HEK293 (cell line): ENCODE data around the gene FGFR3.

Experiments
- CTCF ChIA-PET: fragments of 350-600 bp; formaldehyde crosslinking; extraction: SDS; loops from one replicate; lab custom pipeline; 2021; ENCODE audit warnings: antibody characterized with exemption; lab: Yijun Ruan, JAX
- POLR2A ChIA-PET: fragments of 300-600 bp; formaldehyde crosslinking; extraction: SDS; loops from one replicate; lab custom pipeline; 2020; ENCODE audit warnings: antibody characterized with exemption, inconsistent platforms; lab: Yijun Ruan, JAX
- H3K27ac ChIP-seq: fragments of 200-500 bp; sonication (Bioruptor generic); 2 replicates; pipeline ENCODE4 v1.5.1; 2014; ENCODE audit warnings: low read depth, low read length, control low read depth, inconsistent platforms; ENCODE audit errors: extremely low read depth
- H3K36me3 ChIP-seq, 2 experiments: fragments of 200-500 bp in 1 of 2; sonication (Bioruptor generic) in 1 of 2; 1 replicate in 1 of 2; 2 replicates in 1 of 2; pipeline ENCODE4 v1.5.1; 2014 to 2017; ENCODE audit warnings: inconsistent platforms in 2 of 2, low read length in 2 of 2; ENCODE audit not compliant: control insufficient read depth in 2 of 2, insufficient read depth in 1 of 2
- H3K4me1 ChIP-seq: fragments of 200-500 bp; sonication (Bioruptor generic); 2 replicates; pipeline ENCODE4 v1.5.1; 2014; ENCODE audit warnings: mild to moderate bottlenecking, low read length, inconsistent platforms; ENCODE audit not compliant: control insufficient read depth, insufficient read depth
- H3K4me3 ChIP-seq: 2 replicates; pipeline ENCODE4 v1.5.1; 2011; ENCODE audit warnings: low read depth, mild to moderate bottlenecking, control low read depth, low read length, moderate library complexity
- H3K9me3 ChIP-seq: fragments of 200-500 bp; sonication (Bioruptor generic); 2 replicates; pipeline ENCODE4 v1.5.1; 2014; ENCODE audit warnings: low read depth, low read length, inconsistent platforms; ENCODE audit not compliant: control insufficient read depth, insufficient read depth
- ATF2 ChIP-seq: fragments of 450-650 bp; formaldehyde crosslinking; IDR thresholded peaks from 2 replicates; pipeline ENCODE4 v1.5.1; 2016; ENCODE audit warnings: missing biosample characterization, missing genetic modification characterization, low read depth
- EGR2 ChIP-seq: fragments of 450-650 bp; formaldehyde crosslinking; IDR thresholded peaks from 2 replicates; pipeline ENCODE4 v1.5.1; 2016; ENCODE audit warnings: low read depth, missing biosample characterization, missing genetic modification characterization
- GLIS2 ChIP-seq: fragments of 450-650 bp; formaldehyde crosslinking; IDR thresholded peaks from 2 replicates; pipeline ENCODE4 v1.5.1; 2016; ENCODE audit warnings: missing biosample characterization, missing genetic modification characterization
- OVOL3 ChIP-seq: fragments of 450-650 bp; formaldehyde crosslinking; IDR thresholded peaks from 2 replicates; pipeline ENCODE4 v1.5.1; 2016; ENCODE audit warnings: missing biosample characterization, missing genetic modification characterization
- REST ChIP-seq: fragments of 450-650 bp; formaldehyde crosslinking; IDR thresholded peaks from 2 replicates; pipeline ENCODE4 v1.5.1; 2016; ENCODE audit warnings: missing biosample characterization, missing genetic modification characterization
- YY1 ChIP-seq: fragments of 450-650 bp; formaldehyde crosslinking; IDR thresholded peaks from 2 replicates; pipeline ENCODE4 v1.5.1; 2018; ENCODE audit warnings: missing biosample characterization, missing genetic modification characterization
- ZBTB21 ChIP-seq: fragments of 450-650 bp; formaldehyde crosslinking; IDR thresholded peaks from 2 replicates; pipeline ENCODE4 v1.5.1; 2017; ENCODE audit warnings: missing biosample characterization, missing genetic modification characterization
- ZBTB7A ChIP-seq: fragments of 450-650 bp; formaldehyde crosslinking; IDR thresholded peaks from 2 replicates; pipeline ENCODE4 v1.5.1; 2016; ENCODE audit warnings: low read depth, missing biosample characterization, missing genetic modification characterization
- ZFHX2 ChIP-seq: fragments of 450-650 bp; formaldehyde crosslinking; conservative IDR thresholded peaks from 2 replicates; pipeline ENCODE4 v1.5.1; 2016; ENCODE audit warnings: missing biosample characterization, missing genetic modification characterization
- ZFP37 ChIP-seq: fragments of 450-650 bp; formaldehyde crosslinking; IDR thresholded peaks from 2 replicates; pipeline ENCODE4 v1.5.1; 2016; ENCODE audit warnings: missing biosample characterization, missing genetic modification characterization
- ZNF10 ChIP-seq: fragments of 450-650 bp; formaldehyde crosslinking; IDR thresholded peaks from 2 replicates; pipeline ENCODE4 v1.5.1; 2017; ENCODE audit warnings: missing biosample characterization, missing genetic modification characterization
- ZNF266 ChIP-seq: fragments of 450-650 bp; formaldehyde crosslinking; IDR thresholded peaks from 2 replicates; pipeline ENCODE4 v1.5.1; 2016; ENCODE audit warnings: missing biosample characterization, missing genetic modification characterization, low read depth
- ZNF37A ChIP-seq: fragments of 450-650 bp; IDR thresholded peaks from 2 replicates; pipeline ENCODE4 v1.5.1; 2018; ENCODE audit warnings: missing biosample characterization, missing genetic modification characterization
- ZNF521 ChIP-seq: fragments of 450-650 bp; formaldehyde crosslinking; IDR thresholded peaks from 2 replicates; pipeline ENCODE4 v1.5.1; 2017; ENCODE audit warnings: missing biosample characterization, mild to moderate bottlenecking, missing genetic modification characterization
- ZNF670 ChIP-seq: fragments of 450-650 bp; formaldehyde crosslinking; IDR thresholded peaks from 2 replicates; pipeline ENCODE4 v1.5.1; 2016; ENCODE audit warnings: missing biosample characterization, missing genetic modification characterization, low read depth
- ZNF701 ChIP-seq: fragments of 450-650 bp; formaldehyde crosslinking; IDR thresholded peaks from 2 replicates; pipeline ENCODE4 v1.5.1; 2016; ENCODE audit warnings: missing biosample characterization, missing genetic modification characterization
- ZNF843 ChIP-seq: fragments of 450-650 bp; formaldehyde crosslinking; IDR thresholded peaks from 2 replicates; pipeline ENCODE4 v1.5.1; 2016; ENCODE audit warnings: missing biosample characterization, missing genetic modification characterization
- ZXDB ChIP-seq: fragments of 450-650 bp; formaldehyde crosslinking; IDR thresholded peaks from 2 replicates; pipeline ENCODE4 v1.5.1; 2016; ENCODE audit warnings: missing biosample characterization, missing genetic modification characterization
- TF ChIP-seq, protein P1 (sequence below): fragments of 450-650 bp; formaldehyde crosslinking; IDR thresholded peaks from 2 replicates; pipeline ENCODE4 v1.5.1; 2016; ENCODE audit warnings: missing biosample characterization, missing genetic modification characterization
- TF ChIP-seq, protein P2 (sequence below): fragments of 450-650 bp; formaldehyde crosslinking; IDR thresholded peaks from 2 replicates; pipeline ENCODE4 v1.5.0; 2017; ENCODE audit warnings: missing biosample characterization, missing genetic modification characterization, borderline replicate concordance

The FGFR3 gene

GRCh38 chr4:1750381-1751154 is 42.5 kb upstream of the FGFR3 start:
- ChIA-PET CTCF (interaction anchor here (8.0 kb wide), 1 partner anchor 60 kb away, joined by 148 read pairs; no protein-coding TSS in a partner anchor), POLR2A (no interaction called here)
- no peaks in the 10 kb centered on the region for H3K9me3 ChIP-seq
- TF ChIP-seq, protein P1, sequence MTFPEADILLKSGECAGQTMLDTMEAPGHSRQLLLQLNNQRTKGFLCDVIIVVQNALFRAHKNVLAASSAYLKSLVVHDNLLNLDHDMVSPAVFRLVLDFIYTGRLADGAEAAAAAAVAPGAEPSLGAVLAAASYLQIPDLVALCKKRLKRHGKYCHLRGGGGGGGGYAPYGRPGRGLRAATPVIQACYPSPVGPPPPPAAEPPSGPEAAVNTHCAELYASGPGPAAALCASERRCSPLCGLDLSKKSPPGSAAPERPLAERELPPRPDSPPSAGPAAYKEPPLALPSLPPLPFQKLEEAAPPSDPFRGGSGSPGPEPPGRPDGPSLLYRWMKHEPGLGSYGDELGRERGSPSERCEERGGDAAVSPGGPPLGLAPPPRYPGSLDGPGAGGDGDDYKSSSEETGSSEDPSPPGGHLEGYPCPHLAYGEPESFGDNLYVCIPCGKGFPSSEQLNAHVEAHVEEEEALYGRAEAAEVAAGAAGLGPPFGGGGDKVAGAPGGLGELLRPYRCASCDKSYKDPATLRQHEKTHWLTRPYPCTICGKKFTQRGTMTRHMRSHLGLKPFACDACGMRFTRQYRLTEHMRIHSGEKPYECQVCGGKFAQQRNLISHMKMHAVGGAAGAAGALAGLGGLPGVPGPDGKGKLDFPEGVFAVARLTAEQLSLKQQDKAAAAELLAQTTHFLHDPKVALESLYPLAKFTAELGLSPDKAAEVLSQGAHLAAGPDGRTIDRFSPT (tag by site-specific recombination), result peak; percentile 56
- TF ChIP-seq ZXDB (tag by site-specific recombination), result no peak
- no peak for TF ChIP-seq EGR2 (tag by site-specific recombination)
- peak; percentile 62 for TF ChIP-seq GLIS2
- peak; percentile 74; the same call in 1 of the 2 replicates for TF ChIP-seq ZBTB7A
- no peak for TF ChIP-seq ZNF701 (tag by site-specific recombination)
- H3K27ac ChIP-seq, result no peak overlapping the region
- no peaks in the 10 kb centered on the region for H3K4me1 ChIP-seq
- H3K36me3 ChIP-seq, result no peaks in the 10 kb centered on the region
- H3K4me3 ChIP-seq, result no peak overlapping the region

GRCh38 chr4:1751155-1751918 is 41.8 kb upstream of the FGFR3 start:
- H3K4me3 ChIP-seq, result no peak overlapping the region
- ChIA-PET CTCF (interaction anchor here (1.2 to 2.1 kb wide), 2 partner anchors 58 to 59 kb away, joined by 6 to 7 read pairs; no protein-coding TSS in a partner anchor), POLR2A (no interaction called here)
- H3K4me1 ChIP-seq, result no peaks in the 10 kb centered on the region
- no peaks in the 10 kb centered on the region for H3K36me3 ChIP-seq
- H3K27ac ChIP-seq, result no peak overlapping the region
- H3K9me3 ChIP-seq, result no peaks in the 10 kb centered on the region
- no peak for TF ChIP-seq YY1
- TF ChIP-seq GLIS2, result 0 out of 2 replicates have a peak, but pooled peaks have one; percentile 28
- TF ChIP-seq, protein P2, sequence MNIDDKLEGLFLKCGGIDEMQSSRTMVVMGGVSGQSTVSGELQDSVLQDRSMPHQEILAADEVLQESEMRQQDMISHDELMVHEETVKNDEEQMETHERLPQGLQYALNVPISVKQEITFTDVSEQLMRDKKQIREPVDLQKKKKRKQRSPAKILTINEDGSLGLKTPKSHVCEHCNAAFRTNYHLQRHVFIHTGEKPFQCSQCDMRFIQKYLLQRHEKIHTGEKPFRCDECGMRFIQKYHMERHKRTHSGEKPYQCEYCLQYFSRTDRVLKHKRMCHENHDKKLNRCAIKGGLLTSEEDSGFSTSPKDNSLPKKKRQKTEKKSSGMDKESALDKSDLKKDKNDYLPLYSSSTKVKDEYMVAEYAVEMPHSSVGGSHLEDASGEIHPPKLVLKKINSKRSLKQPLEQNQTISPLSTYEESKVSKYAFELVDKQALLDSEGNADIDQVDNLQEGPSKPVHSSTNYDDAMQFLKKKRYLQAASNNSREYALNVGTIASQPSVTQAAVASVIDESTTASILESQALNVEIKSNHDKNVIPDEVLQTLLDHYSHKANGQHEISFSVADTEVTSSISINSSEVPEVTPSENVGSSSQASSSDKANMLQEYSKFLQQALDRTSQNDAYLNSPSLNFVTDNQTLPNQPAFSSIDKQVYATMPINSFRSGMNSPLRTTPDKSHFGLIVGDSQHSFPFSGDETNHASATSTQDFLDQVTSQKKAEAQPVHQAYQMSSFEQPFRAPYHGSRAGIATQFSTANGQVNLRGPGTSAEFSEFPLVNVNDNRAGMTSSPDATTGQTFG, result no peak
- TF ChIP-seq ZNF843, result no peak

DNA sequence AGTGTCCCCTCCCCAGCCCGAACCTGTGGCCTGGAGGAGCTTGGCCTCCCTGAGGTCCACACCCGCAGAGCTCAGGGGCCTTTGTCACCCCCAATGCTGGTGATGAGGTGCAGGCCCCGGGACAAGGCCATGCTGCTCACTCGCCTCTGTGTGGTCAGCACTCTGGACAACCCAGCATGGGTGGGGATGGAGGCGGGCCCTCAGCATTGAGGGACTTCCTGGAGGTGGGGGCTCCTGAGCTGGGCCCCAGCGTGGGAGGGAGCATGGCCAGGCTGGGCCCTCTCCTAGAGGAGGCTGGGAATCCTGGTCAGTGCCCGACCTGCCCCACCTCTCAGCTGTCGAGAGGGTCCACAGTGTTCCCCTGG is 41.2 kb upstream of the FGFR3 start:
- H3K36me3 ChIP-seq, result no peaks in the 10 kb centered on the region
- ChIA-PET CTCF (interaction anchor here (0.6 to 2.1 kb wide), 3 partner anchors 27 to 59 kb away, joined by 3 to 7 read pairs (median 6); no protein-coding TSS in a partner anchor), POLR2A (no interaction called here)
- no peak overlapping the region for H3K4me3 ChIP-seq
- no peaks in the 10 kb centered on the region for H3K4me1 ChIP-seq
- H3K9me3 ChIP-seq, result no peaks in the 10 kb centered on the region
- H3K27ac ChIP-seq, result no peak overlapping the region
- TF ChIP-seq ZNF701 (tag by site-specific recombination) (no peak), ZNF670 (tag by site-specific recombination) (no peak), ZBTB21 (tag by site-specific recombination) (no peak), ZNF266 (no peak), ZFP37 (tag by site-specific recombination) (no peak), ZNF10 (tag by site-specific recombination) (no peak), OVOL3 (no peak), REST (tag by site-specific recombination) (peak; percentile 61), ZFHX2 (tag by site-specific recombination) (peak; percentile 15; the same call in 1 of the 2 replicates), ATF2 (tag by site-specific recombination) (no peak), ZNF521 (tag by site-specific recombination) (no peak), ZNF37A (no peak)
